SIG-M5 treated with dmso at 0.1 percent for 504 hours (cell line): ENCODE results near the gene CFL1.
"Not testable (repeated sequence)": the region's sequence is repeated elsewhere in the genome, so short reads cannot be mapped to it uniquely, and the experiment has no call there.

ENCODE experiments used
- DNase-seq: peaks from one replicate; lab custom pipeline; 2025; ENCODE audit not compliant: unreplicated experiment; lab: John Stamatoyannopoulos, UW

The CFL1 gene

GRCh38 chr11:65857853-65858680 is at the start of gene CFL1:
Gene CFL1 (minus strand): TSS chr11:65858180. CDS start chr11:65858099, 81 bp downstream.
- peak; percentile 97 for DNase-seq

- DNase-seq: no peak
These were observed 48.6 kb upstream of the CFL1 start for GRCh38 chr11:65906602-65907001.

GRCh38 chr11:65903715-65904114 is 45.7 kb upstream of the CFL1 start:
- no peak for DNase-seq

DNA sequence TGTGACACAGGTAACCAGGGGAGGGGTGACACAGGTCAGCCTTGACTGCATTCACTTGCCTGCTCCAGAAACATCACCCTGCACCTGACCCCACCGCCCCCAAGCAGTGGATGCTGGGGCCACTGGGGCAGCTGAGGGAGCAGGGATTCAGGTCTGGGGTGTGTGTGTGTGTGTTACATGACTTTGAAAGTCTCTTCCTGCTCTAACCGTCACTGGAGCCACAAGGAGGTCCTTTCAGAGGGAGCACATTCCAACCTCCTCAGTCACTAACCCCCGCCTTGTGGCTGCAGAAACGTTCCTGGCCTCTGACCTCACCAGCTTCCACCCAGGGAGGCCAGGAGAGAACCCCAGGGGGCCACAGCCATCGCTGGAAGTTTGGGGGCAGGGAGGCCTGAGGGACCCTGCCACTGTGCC is 45.1 kb upstream of the CFL1 start:
- DNase-seq: no peak

GRCh38 chr11:65900899-65901180 is 42.9 kb upstream of the CFL1 start:
- no peak for DNase-seq

GRCh38 chr11:65900125-65900898 is 42.3 kb upstream of the CFL1 start, which contains the start of gene FOSL1:
Gene FOSL1 (minus strand): TSS chr11:65900388. CDS start chr11:65900339, 49 bp downstream.
- peak; percentile 89 for DNase-seq

DNA sequence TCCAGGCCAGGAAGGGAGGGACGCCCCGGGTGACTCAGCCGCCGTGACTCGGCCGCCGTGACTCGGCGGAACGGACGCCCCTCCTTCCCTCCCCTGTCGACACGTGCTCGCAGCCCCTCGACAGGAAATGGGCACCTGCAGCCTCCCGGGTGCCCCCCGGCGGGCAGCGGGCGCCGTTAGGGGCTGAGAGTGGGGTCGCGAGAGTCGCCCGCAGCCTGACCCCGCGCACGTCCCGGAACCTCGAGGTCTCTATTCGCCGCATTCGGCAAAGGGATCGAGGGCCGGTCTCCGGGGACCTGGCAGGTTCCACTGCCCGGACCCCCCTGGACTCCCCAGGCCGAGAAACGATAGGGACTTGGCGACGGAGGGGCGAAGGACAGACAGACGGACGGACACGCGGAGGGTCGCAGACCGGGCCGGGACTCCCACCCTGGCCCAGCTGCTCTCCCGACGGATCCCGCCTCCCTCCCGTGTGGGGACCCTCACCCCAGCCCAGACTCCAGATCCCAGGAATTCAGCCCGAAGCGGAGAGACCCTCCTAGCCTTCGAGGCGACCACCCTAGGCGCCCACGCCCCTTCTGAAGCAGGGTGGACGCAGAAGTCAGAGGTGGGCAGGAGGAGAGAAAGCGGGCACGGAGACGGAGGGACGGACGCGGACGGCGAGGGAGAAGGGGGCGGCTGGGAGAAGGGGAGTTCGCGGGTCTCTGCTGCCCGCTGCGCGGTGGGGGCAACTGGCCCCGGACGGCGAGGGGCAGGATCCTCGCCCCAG is 41.6 kb upstream of the CFL1 start:
- DNase-seq: peak; percentile 74

- DNase-seq: no peak
These were observed 40.8 kb upstream of the CFL1 start for GRCh38 chr11:65898656-65899355.

- no peak for DNase-seq
These were observed 39.1 kb upstream of the CFL1 start for GRCh38 chr11:65897020-65897471.

- DNase-seq: no peak
These were observed 38.3 kb upstream of the CFL1 start for GRCh38 chr11:65896034-65896999.

DNA sequence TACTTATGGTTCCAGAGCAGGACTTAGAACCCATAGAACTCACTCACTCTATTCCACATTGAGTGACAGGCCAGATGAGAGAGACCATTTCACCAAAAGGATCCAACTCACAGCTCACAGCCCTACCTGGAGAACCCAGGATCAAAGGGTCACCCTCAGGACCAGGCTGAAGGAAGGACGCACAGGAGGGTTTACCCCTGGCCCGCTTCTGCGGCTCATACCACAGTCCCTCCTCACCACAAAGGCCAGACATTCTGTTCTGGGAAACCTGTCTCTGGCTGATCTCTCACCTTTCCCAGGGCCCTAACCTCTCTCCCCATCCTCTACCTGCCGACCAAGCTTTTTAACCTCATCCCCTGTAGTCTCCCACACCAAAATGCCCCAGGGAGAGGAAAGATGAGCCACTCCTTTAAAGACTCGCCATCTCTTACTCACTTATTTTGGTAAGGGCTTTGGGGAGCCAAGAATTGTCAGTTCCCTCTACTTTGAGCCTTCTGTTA is 37.6 kb upstream of the CFL1 start:
- DNase-seq: no peak

DNA sequence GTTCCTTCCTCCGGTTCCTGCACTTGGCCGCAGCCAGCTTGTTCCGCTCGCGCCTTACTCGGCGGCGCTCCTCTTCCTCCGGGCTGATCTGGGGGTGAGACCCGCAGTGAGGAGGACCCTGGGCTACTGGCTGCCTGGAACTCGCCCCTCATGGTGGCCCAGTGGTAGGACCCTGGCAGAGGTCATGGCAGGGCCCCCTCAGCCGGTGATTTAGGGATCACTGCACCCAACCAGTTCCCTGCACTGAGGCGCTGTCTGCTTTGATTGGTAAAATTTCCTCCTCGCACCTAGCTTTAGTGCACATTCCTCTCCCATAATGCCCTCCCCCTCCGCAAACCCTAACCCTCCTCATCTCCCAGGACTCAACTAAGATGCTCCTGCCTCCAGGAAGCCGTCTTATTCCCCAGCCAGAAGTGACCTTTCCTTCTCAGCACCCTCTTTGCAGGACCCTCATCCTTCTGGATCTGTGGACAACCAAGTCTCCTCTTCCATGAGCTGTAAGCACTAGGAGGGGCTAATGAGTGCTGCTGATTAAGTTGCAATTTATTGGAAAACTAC is 36.1 kb upstream of the CFL1 start:
- DNase-seq: no peak

- DNase-seq: no peak
These were observed 34.8 kb upstream of the CFL1 start for GRCh38 chr11:65892661-65893317.

- DNase-seq: not testable (repeated sequence)
These were observed 34.2 kb upstream of the CFL1 start for GRCh38 chr11:65892137-65892540.

DNA sequence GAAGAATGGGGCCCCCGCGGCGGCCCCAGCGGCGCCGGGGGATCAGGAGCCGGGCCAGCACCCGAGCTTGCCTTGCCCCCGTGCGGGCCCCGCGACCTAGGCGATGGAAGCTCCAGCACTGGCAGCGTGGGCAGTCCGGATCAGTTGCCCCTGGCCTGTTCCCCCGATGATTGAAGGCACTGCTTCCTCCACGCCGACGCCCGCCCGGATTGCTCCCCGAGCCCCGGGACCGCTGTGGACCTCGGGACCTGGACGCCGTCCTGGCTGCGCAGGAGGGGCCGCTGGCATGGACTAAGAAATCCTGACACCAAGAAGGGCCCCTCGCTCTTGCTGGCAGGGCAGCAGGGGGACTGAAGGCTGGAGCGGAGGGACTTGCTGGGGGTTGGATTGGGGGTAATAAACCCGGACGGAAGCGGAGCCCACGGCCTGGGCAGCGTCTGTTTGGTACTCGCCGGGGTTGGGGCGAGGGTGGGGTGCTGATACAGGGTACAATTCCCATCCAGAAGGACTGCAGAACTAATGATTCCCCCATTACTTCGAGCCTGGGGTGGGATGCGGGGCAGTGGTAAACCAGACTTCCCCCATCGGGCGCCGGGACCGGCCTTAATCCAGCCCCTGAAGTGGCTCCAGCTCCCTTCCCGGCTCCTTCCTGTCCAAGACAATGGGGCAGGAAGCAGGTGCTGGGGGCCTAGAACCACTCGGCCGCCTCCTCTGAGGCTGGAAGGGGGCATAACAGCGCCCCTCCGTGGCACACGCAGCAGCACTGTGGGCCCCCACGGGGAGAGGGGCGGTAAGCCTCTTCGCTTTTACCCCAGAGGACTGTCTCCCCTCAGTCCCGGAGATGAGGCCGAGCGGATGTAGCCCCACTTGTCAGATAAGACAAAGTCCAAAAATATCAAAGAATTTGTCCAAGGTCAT is 33.5 kb upstream of the CFL1 start:
- DNase-seq: peak; percentile 45

DNA sequence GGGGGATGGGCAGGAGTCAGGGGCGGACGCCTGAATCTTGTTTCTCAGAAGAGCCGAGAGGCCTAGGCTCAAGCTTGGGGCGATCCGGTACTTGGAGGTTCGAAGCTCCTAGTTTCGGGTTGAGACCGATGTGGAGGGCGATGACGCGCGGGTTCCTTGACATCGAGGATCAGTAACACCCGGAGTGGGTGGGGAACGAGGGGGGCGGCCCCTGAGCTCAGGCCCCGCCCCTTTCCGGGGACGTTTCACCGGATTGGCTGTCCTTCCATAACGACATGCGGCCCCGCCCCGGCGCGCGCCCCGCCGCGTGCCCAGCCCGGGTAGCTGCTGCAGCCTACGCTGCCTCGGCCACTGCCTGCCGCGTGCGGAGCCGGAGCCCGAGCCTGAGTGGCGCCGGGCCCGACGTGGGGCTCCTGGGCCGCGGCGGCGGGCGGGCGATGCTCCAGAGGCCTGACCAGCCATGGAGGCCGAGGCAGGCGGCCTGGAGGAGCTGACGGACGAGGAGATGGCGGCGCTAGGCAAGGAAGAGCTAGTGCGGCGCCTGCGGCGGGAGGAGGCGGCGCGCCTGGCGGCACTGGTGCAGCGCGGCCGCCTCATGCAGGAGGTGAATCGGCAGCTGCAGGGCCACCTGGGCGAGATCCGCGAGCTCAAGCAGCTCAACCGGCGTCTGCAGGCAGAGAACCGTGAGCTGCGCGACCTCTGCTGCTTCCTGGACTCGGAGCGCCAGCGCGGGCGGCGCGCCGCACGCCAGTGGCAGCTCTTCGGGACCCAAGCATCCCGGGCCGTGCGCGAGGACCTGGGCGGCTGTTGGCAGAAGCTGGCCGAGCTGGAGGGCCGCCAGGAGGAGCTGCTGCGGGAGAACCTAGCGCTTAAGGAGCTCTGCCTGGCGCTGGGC is 32.6 kb upstream of the CFL1 start, which contains the start of gene CCDC85B:
Gene CCDC85B, plus strand, starts transcription at position 350 of the 895 bp plus-strand sequence. Its CDS starts 111 bp downstream, at position 461.
- peak; percentile 92 for DNase-seq
